Testis (tissue), 2 donors: ENCODE measurements around the gene PIGM.

Experiments
- POLR2A ChIP-seq: fragments of 450-650 bp; IDR thresholded peaks from one replicate; pipeline ENCODE4 v1.6.1; 2017; ENCODE audit warnings: antibody characterized with exemption, mild to moderate bottlenecking, moderate library complexity
- TF ChIP-seq, protein P1 (sequence below), 3 experiments: fragments of 450-650 bp in 2 of 3; fragments of 200-600 bp in 1 of 3; sonication (generic) in 1 of 3; IDR thresholded peaks; one replicate each; pipeline ENCODE4 v1.5.1; 2016 to 2019; ENCODE audit warnings: antibody characterized with exemption in 3 of 3, mild to moderate bottlenecking in 2 of 3, moderate library complexity in 1 of 3

DNA sequence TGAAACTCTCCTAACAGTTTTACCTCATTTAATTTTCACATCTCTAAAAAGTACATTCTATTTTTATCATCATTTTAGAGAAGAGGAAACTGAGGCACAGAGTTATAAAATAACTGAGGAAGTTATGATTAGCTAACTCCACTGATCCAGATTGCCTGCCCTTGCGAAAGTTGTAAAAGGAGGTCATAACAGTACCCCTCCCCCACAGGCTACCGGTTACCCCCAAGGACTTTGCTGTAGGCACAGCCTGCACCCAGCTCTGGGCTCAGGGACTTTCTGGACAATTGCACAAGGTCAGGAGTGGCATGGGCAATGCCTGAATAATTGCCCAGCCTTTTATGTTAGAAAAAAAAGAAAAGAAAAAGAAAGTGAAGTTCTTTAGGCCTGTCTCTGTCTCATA, 22.7 kb downstream of the PIGM start:
- TF ChIP-seq, protein P1, sequence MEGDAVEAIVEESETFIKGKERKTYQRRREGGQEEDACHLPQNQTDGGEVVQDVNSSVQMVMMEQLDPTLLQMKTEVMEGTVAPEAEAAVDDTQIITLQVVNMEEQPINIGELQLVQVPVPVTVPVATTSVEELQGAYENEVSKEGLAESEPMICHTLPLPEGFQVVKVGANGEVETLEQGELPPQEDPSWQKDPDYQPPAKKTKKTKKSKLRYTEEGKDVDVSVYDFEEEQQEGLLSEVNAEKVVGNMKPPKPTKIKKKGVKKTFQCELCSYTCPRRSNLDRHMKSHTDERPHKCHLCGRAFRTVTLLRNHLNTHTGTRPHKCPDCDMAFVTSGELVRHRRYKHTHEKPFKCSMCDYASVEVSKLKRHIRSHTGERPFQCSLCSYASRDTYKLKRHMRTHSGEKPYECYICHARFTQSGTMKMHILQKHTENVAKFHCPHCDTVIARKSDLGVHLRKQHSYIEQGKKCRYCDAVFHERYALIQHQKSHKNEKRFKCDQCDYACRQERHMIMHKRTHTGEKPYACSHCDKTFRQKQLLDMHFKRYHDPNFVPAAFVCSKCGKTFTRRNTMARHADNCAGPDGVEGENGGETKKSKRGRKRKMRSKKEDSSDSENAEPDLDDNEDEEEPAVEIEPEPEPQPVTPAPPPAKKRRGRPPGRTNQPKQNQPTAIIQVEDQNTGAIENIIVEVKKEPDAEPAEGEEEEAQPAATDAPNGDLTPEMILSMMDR (IDR thresholded peaks at IDR 0.05), result no peak
- no peak for TF ChIP-seq POLR2A
